A549 (cell line): ENCODE results near the gene CFAP91.

ENCODE experiments used
- MAFK ChIP-seq: fragments of 450-650 bp; IDR thresholded peaks from 2 replicates; pipeline ENCODE4 v1.6.1; 2014; ENCODE audit not compliant: partially characterized antibody
- MYC ChIP-seq: IDR thresholded peaks from 2 replicates; pipeline ENCODE4 v1.6.1; 2012; ENCODE audit warnings: mild to moderate bottlenecking, inconsistent platforms, low read length, improper control_type of control experiment, borderline replicate concordance
- RARB ChIP-seq: fragments of 250-450 bp; sonication (Bioruptor Pico); IDR thresholded peaks from 2 replicates; pipeline ENCODE4 v1.8.0; 2021; ENCODE audit warnings: mild to moderate bottlenecking, moderate library complexity
- RCOR1 ChIP-seq: fragments of 150-350 bp; IDR thresholded peaks from 2 replicates; pipeline ENCODE4 v1.6.1; 2014; ENCODE audit warnings: antibody characterized with exemption, low read length, low read depth
- TP53 ChIP-seq: fragments of 250-450 bp; sonication (Bioruptor Pico); IDR thresholded peaks from 2 replicates; pipeline ENCODE4 v1.5.0; 2021; ENCODE audit warnings: mild to moderate bottlenecking, moderate library complexity
- TF ChIP-seq, protein P1 (sequence below): fragments of >200 bp; sonication (Bioruptor Twin); formaldehyde crosslinking; IDR thresholded peaks from 3 replicates; pipeline ENCODE4 v1.5.1; 2016

DNA sequence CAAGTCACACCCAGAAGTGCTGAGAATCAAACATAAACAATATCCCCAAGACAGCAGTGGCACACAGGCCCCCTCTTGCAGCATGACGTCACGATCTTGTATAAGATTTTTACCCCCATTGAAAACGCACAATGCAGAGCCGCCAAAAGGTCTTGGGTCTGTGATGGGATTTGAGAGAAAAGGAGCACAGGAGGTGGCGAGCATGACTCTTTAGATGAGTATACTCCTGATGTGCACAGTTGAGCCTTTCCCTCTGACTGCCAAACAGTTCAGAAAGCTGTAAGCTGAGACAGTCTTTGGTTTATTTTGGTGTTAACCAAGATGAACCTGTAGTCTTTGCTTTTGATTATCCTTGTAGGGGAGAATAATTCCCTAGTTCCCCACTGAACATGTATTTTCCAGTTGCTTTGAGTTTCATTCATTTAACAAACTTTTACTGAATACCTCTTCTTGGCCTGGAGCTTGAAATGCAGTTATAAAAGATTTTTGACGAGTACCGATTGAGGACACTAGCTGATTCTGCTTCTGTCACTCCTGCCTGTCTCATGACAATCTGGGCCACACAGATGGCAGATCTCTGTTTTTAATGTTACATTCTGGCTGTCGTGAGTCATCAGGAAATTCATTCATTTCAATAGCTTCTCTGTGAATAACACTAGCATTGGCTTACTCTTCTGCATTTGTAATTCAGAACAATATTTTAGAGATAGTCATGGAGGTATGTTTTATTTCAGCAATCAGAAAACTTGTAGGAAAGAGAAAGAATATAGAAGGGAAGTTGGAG is 28.9 kb downstream of the CFAP91 start:
- TF ChIP-seq MAFK, result no peak
- TF ChIP-seq, protein P1, sequence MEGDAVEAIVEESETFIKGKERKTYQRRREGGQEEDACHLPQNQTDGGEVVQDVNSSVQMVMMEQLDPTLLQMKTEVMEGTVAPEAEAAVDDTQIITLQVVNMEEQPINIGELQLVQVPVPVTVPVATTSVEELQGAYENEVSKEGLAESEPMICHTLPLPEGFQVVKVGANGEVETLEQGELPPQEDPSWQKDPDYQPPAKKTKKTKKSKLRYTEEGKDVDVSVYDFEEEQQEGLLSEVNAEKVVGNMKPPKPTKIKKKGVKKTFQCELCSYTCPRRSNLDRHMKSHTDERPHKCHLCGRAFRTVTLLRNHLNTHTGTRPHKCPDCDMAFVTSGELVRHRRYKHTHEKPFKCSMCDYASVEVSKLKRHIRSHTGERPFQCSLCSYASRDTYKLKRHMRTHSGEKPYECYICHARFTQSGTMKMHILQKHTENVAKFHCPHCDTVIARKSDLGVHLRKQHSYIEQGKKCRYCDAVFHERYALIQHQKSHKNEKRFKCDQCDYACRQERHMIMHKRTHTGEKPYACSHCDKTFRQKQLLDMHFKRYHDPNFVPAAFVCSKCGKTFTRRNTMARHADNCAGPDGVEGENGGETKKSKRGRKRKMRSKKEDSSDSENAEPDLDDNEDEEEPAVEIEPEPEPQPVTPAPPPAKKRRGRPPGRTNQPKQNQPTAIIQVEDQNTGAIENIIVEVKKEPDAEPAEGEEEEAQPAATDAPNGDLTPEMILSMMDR, result no peak
- no peak for TF ChIP-seq MYC
- no peak for TF ChIP-seq TP53 (CRISPR knock-in tag)
- no peak for TF ChIP-seq RCOR1
- TF ChIP-seq RARB (CRISPR knock-in tag), result no peak
